SJSA1 (cell line): ENCODE results near the gene SLC25A13. TPM values are rescaled to one million over a fixed set of nuclear protein-coding genes. Genes with fewer than 3 reads are reported as not detected.

Experiments
- DNase-seq, 2 experiments: peaks; one replicate each; pipeline ENCODE4 v3.0.0-alpha.2; 2015 to 2020; ENCODE audit warnings: low spot score in 2 of 2, low read depth in 1 of 2
- H3K27ac ChIP-seq: fragments of 250-450 bp; sonication (Bioruptor Pico); 2 replicates; pipeline ENCODE4 v1.5.1; 2020; ENCODE audit warnings: mild to moderate bottlenecking, moderate library complexity
- H3K27me3 ChIP-seq: fragments of 250-450 bp; sonication (Bioruptor Pico); replicated peaks from 2 replicates; pipeline ENCODE4 v1.5.1; 2020; ENCODE audit warnings: mild to moderate bottlenecking, moderate library complexity
- H3K36me3 ChIP-seq: fragments of 250-450 bp; sonication (Bioruptor Pico); 2 replicates; pipeline ENCODE4 v1.5.1; 2020; ENCODE audit warnings: mild to moderate bottlenecking
- H3K4me1 ChIP-seq: fragments of 250-450 bp; sonication (Bioruptor Pico); replicated peaks from 2 replicates; pipeline ENCODE4 v1.6.1; 2021; ENCODE audit warnings: mild to moderate bottlenecking
- H3K4me3 ChIP-seq: fragments of 250-450 bp; sonication (Bioruptor Pico); 2 replicates; pipeline ENCODE4 v1.5.1; 2020; ENCODE audit warnings: mild to moderate bottlenecking
- H3K9me3 ChIP-seq: fragments of 250-450 bp; sonication (Bioruptor Pico); replicated peaks from 2 replicates; pipeline ENCODE4 v1.5.1; 2020; ENCODE audit warnings: mild to moderate bottlenecking
- total RNA-seq: library from RNA; depleted of rRNA; stranded (reverse); fragments of >200 nt; shearing (Covaris generic); gene quantifications from 2 replicates; pipeline ENCODE4 v1.2.3, GENCODE V29; 2014

The SLC25A13 gene
- total RNA-seq, 1 experiment from 2014 or later: 78.1 TPM

GRCh38 chr7:96269246-96269994, 52.5 kb downstream of the SLC25A13 start:
- H3K9me3 ChIP-seq: no peaks in the 10 kb centered on the region
- H3K27me3 ChIP-seq: no peaks in the 10 kb centered on the region
- no peak for DNase-seq
- no peaks in the 10 kb centered on the region for H3K4me1 ChIP-seq
- peaks cover 12% of the 10 kb centered on the region; the same call in 1 of the 2 replicates for H3K36me3 ChIP-seq
- H3K4me3 ChIP-seq: no peak overlapping the region
- H3K27ac ChIP-seq: no peak overlapping the region

DNA sequence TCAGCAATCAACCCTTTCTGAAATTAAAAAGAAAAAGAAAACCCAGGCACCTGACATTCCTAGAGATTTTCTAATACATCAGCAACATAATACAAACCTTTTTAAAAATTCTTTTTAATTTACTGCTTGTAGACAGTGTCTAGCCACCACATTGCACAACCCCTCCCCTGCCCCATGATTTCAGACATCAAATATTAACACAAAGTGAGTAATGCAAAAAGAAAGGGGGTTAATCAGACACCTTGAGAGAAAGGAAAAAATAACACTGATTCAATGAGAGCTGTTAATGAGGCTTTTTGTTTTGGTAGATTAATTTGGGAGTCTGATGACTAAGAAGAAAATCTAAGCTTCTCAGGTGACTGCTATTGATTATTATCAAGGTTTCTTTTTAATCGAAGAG, 55.3 kb downstream of the SLC25A13 start:
- H3K4me1 ChIP-seq: no peaks in the 10 kb centered on the region
- H3K4me3 ChIP-seq: no peak overlapping the region
- no peak for DNase-seq
- H3K27ac ChIP-seq: no peak overlapping the region
- H3K27me3 ChIP-seq: no peaks in the 10 kb centered on the region
- no peaks in the 10 kb centered on the region for H3K9me3 ChIP-seq
- 0 out of 2 replicates have a peak, but pooled peaks cover 3% of the 10 kb centered on the region for H3K36me3 ChIP-seq

DNA sequence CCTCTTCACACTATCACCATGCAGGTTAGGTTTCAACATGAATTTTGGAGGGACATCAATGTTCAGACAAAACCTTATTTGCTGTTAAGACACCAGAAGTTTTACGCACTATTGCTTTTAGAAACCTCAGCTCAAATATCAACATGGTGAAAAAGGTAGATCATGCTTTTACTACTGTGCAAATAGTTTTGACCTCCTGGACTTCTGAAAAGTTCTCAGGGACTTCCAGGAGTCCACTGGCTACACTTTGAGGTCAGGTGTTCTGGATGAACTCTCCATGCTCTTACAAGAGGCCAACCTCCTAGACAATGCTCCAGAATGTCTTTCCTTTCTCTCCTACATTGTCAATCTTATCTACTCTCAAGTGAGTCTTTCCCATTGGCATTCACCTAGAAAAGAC, 55.9 kb downstream of the SLC25A13 start:
- H3K4me3 ChIP-seq: no peak overlapping the region
- no peaks in the 10 kb centered on the region for H3K4me1 ChIP-seq
- DNase-seq: no peak
- H3K9me3 ChIP-seq: no peaks in the 10 kb centered on the region
- no peaks in the 10 kb centered on the region for H3K27me3 ChIP-seq
- 0 out of 2 replicates have a peak, but pooled peaks cover 3% of the 10 kb centered on the region for H3K36me3 ChIP-seq
- H3K27ac ChIP-seq: no peak overlapping the region

DNA sequence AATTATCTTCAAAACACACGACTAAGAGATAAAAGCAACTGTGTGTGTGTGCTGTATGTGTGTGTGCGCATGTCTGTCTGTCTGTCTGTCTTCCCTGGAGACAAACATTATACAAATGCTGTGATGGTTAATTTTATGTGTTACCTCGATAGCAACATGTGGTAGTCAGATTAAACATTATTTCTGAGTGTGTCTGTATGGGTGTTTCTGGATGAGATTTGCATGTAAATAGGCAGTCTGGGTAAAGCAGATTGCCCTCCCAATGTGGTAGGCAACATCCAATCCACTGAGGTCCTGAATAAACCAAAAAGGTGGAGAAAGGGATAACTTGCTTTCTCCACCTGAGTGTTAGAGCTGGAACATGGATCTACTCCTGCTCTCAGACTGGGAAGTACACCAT, 67.9 kb downstream of the SLC25A13 start:
- Histone ChIP-seq H3K9me3 (no peaks in the 10 kb centered on the region), H3K4me1 (no peaks in the 10 kb centered on the region), H3K27me3 (no peaks in the 10 kb centered on the region), H3K36me3 (no peaks in the 10 kb centered on the region), H3K4me3 (no peak overlapping the region), H3K27ac (no peak overlapping the region)
- no peak for DNase-seq

DNA sequence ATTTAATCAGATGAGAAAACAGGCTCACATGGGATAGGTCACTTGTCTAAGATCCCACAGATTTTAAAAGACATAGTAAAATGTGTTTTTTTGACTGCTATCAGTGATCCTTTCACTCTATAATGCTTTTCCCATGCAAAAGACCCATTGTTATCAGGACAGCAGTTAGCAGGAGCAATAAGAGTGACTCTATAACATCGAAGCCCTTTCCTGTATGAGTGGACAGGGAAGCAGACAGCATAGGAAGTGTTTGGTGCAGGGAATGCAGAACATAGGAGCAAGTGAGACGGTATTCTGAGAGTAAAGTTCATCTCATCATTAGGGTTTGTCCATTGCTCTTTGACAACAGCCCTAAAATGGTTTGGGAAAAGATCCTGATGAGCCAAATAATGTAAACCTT, 68.5 kb downstream of the SLC25A13 start:
- H3K9me3 ChIP-seq: no peaks in the 10 kb centered on the region
- H3K4me1 ChIP-seq: no peaks in the 10 kb centered on the region
- H3K4me3 ChIP-seq: no peak overlapping the region
- H3K27ac ChIP-seq: no peak overlapping the region
- H3K27me3 ChIP-seq: no peaks in the 10 kb centered on the region
- no peaks in the 10 kb centered on the region for H3K36me3 ChIP-seq
- DNase-seq: no peak

GRCh38 chr7:96250776-96251361, 71.0 kb downstream of the SLC25A13 start:
- DNase-seq: no peak
- H3K9me3 ChIP-seq: no peaks in the 10 kb centered on the region

DNA sequence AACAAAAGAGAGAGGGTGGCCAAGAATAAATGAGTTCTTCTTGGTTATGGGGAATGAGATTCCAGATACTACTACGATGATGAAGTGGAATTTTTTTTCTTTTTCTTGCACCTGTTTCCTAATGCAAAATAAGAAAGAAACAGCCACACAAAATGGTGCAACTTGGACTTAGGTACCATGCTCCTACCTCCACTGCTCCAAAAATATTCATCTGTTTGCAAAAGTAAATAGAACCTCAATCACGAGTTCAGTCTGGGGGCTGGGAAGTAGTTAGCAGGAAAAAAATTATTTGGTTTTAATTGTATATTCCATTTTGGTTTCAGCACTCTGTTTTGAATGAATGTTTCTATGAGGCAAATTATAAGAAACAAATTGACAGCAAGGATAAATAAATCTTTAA, 73.5 kb downstream of the SLC25A13 start:
- Histone ChIP-seq H3K4me1 (no peaks in the 10 kb centered on the region), H3K27me3 (no peaks in the 10 kb centered on the region), H3K36me3 (no peaks in the 10 kb centered on the region), H3K9me3 (no peaks in the 10 kb centered on the region), H3K4me3 (no peak overlapping the region), H3K27ac (no peak overlapping the region)
- DNase-seq: no peak

More at GRCh38 chr7:96250776-96251361, 71.0 kb downstream of the SLC25A13 start:
- Histone ChIP-seq H3K27ac (no peak overlapping the region), H3K4me3 (no peak overlapping the region), H3K27me3 (no peaks in the 10 kb centered on the region), H3K36me3 (no peaks in the 10 kb centered on the region), H3K4me1 (no peaks in the 10 kb centered on the region)

DNA sequence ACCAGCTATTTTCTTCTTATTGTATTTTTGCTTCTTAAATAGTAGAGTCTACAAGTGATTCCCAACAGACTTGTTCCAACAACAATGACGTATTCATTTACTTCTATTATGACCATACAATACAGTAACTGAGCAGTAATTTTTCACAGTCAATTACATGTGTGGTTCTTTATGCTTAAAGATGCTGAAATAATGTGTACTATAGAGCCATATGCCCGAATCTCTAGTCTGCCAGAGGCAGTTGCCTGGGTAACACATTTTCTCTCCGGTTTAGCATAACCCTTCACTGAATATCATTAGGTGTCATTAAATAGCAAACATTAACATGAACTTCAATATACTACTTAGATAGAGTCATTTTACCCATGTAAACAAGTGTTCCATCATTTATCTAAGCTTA, 75.0 kb downstream of the SLC25A13 start:
- no peaks in the 10 kb centered on the region for H3K9me3 ChIP-seq
- H3K4me1 ChIP-seq: peaks cover 1% of the 10 kb centered on the region
- no peak overlapping the region for H3K4me3 ChIP-seq
- no peaks in the 10 kb centered on the region for H3K27me3 ChIP-seq
- H3K36me3 ChIP-seq: no peaks in the 10 kb centered on the region
- no peak overlapping the region for H3K27ac ChIP-seq
- DNase-seq: no peak

GRCh38 chr7:96244992-96245292, 77.0 kb downstream of the SLC25A13 start:
- peaks cover 5% of the 10 kb centered on the region for H3K4me1 ChIP-seq
- no peak for DNase-seq
- H3K36me3 ChIP-seq: no peaks in the 10 kb centered on the region
- H3K27ac ChIP-seq: no peak overlapping the region
- H3K4me3 ChIP-seq: no peak overlapping the region
- no peaks in the 10 kb centered on the region for H3K9me3 ChIP-seq
- no peaks in the 10 kb centered on the region for H3K27me3 ChIP-seq

GRCh38 chr7:96244244-96244991, 77.5 kb downstream of the SLC25A13 start:
- DNase-seq: no peak
- no peak overlapping the region for H3K4me3 ChIP-seq
- H3K36me3 ChIP-seq: no peaks in the 10 kb centered on the region
- H3K4me1 ChIP-seq: peaks cover 5% of the 10 kb centered on the region
- no peaks in the 10 kb centered on the region for H3K27me3 ChIP-seq
- H3K27ac ChIP-seq: no peak overlapping the region
- H3K9me3 ChIP-seq: no peaks in the 10 kb centered on the region

GRCh38 chr7:96243241-96243640, 78.7 kb downstream of the SLC25A13 start:
- H3K4me1 ChIP-seq: peaks cover 5% of the 10 kb centered on the region
- DNase-seq: no peak
- H3K4me3 ChIP-seq: no peak overlapping the region
- no peaks in the 10 kb centered on the region for H3K27me3 ChIP-seq
- H3K36me3 ChIP-seq: no peaks in the 10 kb centered on the region
- H3K27ac ChIP-seq: no peak overlapping the region
- no peaks in the 10 kb centered on the region for H3K9me3 ChIP-seq

- Histone ChIP-seq H3K27ac (no peak overlapping the region), H3K27me3 (no peaks in the 10 kb centered on the region), H3K4me3 (no peak overlapping the region), H3K9me3 (no peaks in the 10 kb centered on the region), H3K36me3 (no peaks in the 10 kb centered on the region), H3K4me1 (peaks cover 6% of the 10 kb centered on the region)
- DNase-seq: peak in 1 of 2 experiments; percentile 25
Observed at GRCh38 chr7:96241855-96242254, 80.0 kb downstream of the SLC25A13 start.

GRCh38 chr7:96238976-96239766, 82.7 kb downstream of the SLC25A13 start:
- Histone ChIP-seq H3K27me3 (no peaks in the 10 kb centered on the region), H3K9me3 (no peaks in the 10 kb centered on the region), H3K27ac (no peak overlapping the region), H3K4me1 (peaks cover 21% of the 10 kb centered on the region), H3K36me3 (no peaks in the 10 kb centered on the region), H3K4me3 (no peak overlapping the region)
- no peak for DNase-seq
